ENCODE data around the gene BST2.

BST2 gene, protein sequence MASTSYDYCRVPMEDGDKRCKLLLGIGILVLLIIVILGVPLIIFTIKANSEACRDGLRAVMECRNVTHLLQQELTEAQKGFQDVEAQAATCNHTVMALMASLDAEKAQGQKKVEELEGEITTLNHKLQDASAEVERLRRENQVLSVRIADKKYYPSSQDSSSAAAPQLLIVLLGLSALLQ

GRCh38 chr19:17405250-17406045 is at the start of gene BST2:
BST2 (minus strand) TSS chr19:17405630; CDS start chr19:17405575, 55 bp downstream.
- peak; percentile 56 for DNase-seq (ENCODE audit: low read depth)

DNA sequence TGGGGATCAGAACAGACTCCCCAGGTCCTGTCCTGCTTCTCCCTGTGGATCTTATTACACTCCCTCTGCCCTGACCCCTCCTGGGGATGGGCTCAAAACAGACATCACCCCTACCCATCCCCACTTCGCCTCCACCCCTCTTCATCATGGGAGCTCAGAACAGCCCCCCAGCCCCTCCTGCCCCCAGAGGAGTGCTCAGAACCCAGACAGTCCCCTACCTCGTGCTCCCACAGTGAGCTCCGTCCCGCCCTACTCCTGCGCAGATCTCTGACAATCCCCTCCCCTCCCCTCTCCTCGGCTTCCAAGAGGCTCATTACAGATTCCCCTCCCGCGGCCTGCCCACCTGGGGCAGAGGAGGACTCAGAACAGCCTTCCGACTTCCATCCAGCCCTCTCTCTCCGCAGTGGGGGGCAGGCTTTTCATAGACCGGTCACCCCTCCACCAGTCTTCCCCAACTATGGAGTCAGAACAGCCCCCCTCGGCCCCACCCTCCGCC is 49.2 kb upstream of the BST2 start:
- no peak for DNase-seq (ENCODE audit: low read depth)

GRCh38 chr19:17451820-17452219 is 46.4 kb upstream of the BST2 start:
- no peak for DNase-seq (ENCODE audit: low read depth)

- peak; percentile 36 for DNase-seq (ENCODE audit: low read depth)
These were observed 45.0 kb upstream of the BST2 start for GRCh38 chr19:17450264-17451075.

DNA sequence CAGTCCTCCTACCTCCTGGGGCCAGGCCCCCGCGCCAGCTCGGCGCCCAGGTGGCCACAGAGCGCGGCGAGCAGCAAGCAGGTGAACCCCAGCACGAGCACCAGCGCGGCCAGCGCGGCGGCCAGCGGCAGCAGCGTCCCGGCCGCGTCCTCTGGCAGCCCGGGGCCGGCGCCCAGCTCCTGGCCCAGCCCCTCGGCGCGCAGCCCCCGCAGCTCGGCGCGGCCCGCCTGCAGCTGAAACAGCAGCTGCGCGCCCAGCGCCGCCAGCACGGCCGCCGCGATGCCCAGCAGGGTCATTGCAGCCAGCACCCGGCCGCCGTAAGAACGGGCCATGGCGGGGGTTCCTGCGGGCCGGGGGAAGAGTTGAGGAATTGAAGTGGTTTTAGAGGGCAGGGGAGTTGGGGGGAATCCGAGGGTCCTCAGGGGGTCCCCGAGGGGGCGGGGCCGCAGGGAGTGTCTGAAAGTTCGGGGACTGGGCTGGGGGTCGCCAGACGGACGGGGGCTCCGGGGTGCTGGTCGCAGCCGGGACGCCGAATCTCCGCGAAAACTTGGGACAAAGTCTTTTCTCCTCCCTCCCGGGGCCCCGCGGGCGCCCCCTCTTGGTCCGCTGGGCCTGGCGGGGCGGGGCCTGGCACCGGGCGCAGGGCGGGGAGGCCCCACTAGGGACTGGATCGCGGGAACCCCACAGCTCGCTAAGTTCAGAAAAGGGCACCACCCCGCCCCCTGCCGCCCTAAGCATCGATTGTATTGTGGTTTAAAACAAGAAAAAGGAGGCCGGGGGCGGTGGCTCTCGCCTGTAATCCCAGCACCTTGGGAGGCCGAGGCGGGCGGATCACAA is 42.9 kb upstream of the BST2 start, which contains the start of gene TMEM221:
Gene TMEM221 (minus strand): TSS at position 538 of the 837 bp plus-strand sequence. CDS start 206 bp downstream, at position 332.
- peak; percentile 48 for DNase-seq (ENCODE audit: low read depth)

GRCh38 chr19:17447704-17448130 is 42.3 kb upstream of the BST2 start:
- DNase-seq (ENCODE audit: low read depth): no peak

DNA sequence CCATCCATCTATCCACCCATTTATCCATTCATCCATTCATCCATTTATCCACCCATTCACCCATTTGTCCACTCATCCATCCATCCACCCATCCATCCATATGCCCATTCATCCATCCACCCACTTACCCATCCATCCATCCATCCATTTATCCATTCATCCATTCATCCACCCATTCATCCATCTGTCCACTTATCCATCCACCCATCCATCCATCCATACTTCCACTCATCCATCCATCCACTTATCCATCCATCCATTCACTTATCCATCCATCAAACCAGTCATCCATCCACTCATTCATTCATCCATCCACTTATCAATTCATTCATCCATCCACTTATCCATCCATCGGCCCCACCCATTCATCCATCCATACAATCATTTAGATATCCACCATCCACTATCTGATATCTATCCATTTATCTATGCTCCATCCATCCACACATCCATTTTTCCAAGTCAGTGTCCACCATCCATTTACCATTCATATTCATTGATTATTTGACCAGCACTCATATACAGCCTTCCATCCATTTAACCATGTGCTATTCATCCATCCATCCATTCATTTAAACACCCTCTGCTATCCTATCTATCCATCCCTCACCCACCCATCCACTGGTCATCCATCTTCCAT is 40.2 kb upstream of the BST2 start:
- no peak for DNase-seq (ENCODE audit: low read depth)

- peak; percentile 57 for DNase-seq (ENCODE audit: low read depth)
These were observed 36.0 kb upstream of the BST2 start for GRCh38 chr19:17441241-17442021.

DNA sequence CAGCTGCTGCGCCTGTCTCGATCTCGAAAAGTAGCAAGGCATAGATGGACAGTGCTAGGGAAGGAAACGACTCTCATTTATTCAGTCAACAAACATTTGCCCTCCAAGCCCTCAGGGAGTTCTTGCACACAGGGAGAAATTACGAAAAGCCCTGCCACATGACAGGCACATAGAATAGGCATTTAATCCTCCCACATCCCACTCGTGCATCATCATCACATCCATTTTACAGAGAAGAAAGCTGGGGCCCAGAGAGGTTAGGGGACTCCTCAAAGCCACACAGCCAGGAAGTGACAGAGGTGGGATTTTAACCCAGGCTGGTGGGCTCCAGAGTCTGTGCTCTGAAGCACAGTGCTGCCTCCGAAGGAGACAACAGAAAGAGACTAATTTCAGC is 31.4 kb upstream of the BST2 start:
- no peak for DNase-seq (ENCODE audit: low read depth)

- DNase-seq (ENCODE audit: low read depth): no peak
These were observed 30.9 kb upstream of the BST2 start for GRCh38 chr19:17436094-17436873.

DNA sequence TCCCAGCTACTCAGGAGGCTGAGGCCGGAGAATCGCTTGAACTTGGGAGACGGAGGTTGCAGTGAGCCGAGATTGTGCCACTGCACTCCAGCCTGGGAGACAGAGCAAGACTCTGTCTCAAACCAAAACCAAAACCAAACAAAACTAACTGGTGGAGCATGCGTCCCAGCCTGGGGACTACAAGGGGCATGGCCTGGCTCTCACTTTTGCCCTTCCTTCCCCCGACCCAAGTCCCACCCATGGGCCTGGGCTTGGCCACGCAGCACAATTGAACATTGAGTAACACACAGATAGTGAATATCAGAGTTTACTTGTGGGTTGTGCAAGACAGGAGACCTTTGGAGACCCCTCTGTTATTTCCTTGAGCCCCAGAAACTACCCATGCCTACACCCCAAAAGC is 29.8 kb upstream of the BST2 start:
- no peak for DNase-seq (ENCODE audit: low read depth)

DNA sequence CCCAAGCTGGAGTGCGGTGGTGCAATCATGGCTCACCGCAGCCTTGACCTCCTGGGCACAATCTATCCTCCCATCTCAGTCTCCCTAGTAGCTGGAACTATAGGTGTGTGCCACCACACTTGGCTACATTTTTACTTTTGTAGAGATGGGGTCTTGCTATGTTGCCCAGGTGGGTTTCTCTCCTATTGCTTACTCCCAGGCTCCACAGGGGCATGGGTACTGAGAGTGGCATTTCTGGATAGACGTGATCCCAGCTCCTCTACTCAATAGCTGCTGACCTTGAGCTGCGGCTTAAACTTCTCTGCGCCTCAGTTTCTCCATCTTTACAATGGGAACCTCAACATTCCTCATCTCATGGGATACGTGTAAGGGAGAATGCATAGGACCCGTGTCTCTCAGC is 26.0 kb upstream of the BST2 start:
- DNase-seq (ENCODE audit: low read depth): no peak

DNA sequence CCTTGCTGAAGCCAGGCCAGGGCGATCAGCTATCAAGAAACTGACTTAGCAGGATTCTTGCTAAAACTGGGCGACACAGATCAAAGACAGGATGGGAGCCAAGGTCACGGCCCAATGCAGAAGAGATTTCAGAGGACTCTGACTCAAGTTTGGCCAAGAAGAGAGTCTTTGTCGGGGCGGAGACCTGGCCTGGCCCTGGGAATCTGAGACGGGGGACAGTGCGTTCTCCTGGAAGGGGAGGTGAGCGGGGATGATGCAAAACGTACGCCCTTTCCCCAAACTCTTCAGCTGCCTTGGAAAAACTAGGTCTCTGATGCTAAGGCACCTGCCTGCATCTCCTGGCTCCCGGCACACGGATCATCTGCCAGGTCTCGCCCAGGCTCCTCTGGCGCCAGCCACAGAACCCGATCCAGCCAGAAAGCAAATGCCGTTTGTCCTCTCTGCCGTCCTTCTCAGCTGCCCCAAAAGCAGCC is 24.2 kb upstream of the BST2 start:
- no peak for DNase-seq (ENCODE audit: low read depth)

DNA sequence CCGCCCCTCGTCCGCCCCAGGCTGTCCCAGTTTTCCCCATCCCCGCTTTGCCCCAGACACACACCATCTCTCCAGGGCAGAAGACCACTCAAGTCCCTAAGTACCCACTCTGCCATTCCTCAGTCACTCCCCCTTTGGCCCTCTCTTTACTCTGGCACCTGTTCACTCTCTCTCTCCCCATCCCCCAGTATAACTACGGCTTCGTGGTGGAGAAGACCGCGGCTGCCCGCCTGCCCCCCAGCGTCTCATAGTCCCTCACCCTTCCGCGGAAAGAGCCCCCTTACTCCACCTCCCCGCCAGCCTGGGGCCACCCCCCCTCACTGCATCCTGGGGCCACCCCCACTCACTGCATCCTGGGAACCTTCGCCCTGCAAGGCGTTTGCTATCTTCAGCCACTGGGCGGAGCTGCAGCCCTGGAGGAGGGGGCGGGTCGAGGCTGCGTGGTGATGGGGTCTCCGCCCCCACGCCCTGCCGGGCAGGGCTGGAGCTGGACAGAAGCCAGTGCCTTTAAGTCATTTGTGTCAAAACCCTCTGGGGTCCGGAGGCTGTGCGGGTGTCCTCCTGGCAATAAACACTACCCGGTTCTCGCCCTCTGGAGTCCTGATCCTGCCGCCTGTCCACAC is 19.4 kb upstream of the BST2 start:
- DNase-seq (ENCODE audit: low read depth): peak; percentile 34

- DNase-seq (ENCODE audit: low read depth): no peak
These were observed 18.2 kb upstream of the BST2 start for GRCh38 chr19:17423429-17424208.

DNA sequence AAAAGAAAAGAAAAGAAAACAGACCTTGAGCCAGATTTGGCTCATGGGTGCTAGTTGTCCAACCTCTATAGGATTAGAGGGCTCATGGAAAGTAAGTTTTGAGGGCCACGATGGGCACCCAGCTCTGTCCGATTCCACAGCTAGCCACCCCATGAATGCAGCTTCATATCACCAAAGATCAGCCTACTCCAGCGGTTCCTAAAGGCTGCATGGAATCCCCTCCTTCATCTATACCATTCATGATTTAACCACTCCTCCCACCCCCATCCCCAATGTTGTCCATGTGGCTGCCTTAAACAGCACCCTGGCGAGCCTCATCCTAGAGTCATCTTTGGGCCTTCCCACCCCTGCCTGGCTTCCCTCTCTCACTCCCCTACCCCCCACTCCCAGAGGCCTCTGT is 16.5 kb upstream of the BST2 start:
- DNase-seq (ENCODE audit: low read depth): no peak

DNA sequence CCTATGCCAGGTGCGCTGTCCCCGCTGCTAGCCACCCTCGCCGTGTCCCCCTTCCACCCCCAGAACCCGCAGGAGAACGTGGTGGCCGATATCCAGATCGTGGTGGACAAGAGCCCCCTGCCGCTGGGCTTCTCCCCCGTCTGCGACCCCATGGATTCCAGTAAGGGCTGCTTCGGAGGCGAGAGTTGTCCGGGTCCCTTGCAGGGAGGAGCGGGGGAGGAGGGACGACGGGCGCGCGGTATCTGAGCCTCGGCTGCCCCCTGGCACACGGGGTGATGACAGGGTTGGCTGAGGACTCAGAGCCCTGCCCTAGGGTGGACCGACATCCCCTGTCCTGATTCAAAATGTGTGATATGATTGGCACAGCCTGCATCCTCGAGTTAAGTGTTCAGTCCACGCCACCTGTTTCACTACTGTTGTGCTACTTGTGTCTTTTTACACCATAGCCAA is 15.1 kb upstream of the BST2 start:
- DNase-seq (ENCODE audit: low read depth): peak; percentile 20
